Esophagus muscularis mucosa (tissue), 3 donors: ENCODE measurements around the gene HNRNPF.

ENCODE experiments used
- POLR2A ChIP-seq: fragments of 450-650 bp; IDR thresholded peaks from one replicate; pipeline ENCODE4 v1.6.1; 2017; ENCODE audit warnings: antibody characterized with exemption, moderate library complexity, mild to moderate bottlenecking, low read depth
- TF ChIP-seq, protein P1 (sequence below), 3 experiments: fragments of 200-600 bp in 2 of 3; fragments of 450-650 bp in 1 of 3; sonication (generic) in 2 of 3; IDR thresholded peaks; one replicate each; pipeline ENCODE4 v1.5.1; 2017 to 2019; ENCODE audit warnings: antibody characterized with exemption in 3 of 3, mild to moderate bottlenecking in 2 of 3, moderate library complexity in 1 of 3

GRCh38 chr10:43407576-43408330, 1.2 kb downstream of the HNRNPF start:
- TF ChIP-seq, protein P1, sequence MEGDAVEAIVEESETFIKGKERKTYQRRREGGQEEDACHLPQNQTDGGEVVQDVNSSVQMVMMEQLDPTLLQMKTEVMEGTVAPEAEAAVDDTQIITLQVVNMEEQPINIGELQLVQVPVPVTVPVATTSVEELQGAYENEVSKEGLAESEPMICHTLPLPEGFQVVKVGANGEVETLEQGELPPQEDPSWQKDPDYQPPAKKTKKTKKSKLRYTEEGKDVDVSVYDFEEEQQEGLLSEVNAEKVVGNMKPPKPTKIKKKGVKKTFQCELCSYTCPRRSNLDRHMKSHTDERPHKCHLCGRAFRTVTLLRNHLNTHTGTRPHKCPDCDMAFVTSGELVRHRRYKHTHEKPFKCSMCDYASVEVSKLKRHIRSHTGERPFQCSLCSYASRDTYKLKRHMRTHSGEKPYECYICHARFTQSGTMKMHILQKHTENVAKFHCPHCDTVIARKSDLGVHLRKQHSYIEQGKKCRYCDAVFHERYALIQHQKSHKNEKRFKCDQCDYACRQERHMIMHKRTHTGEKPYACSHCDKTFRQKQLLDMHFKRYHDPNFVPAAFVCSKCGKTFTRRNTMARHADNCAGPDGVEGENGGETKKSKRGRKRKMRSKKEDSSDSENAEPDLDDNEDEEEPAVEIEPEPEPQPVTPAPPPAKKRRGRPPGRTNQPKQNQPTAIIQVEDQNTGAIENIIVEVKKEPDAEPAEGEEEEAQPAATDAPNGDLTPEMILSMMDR (IDR thresholded peaks at IDR 0.05) = peak; percentile 20 to 47 (median 40)
- TF ChIP-seq POLR2A = peak; percentile 71
